DOHH2 (cell line): ENCODE measurements around the gene SUPT20HL1.

ENCODE experiments used
- H3F3A ChIP-seq: fragments of 200-600 bp; sonication (generic), shearing (Covaris generic); 2 replicates; pipeline ENCODE4 v1.6.0; 2016; ENCODE audit warnings: antibody characterized with exemption, mild to moderate bottlenecking; ENCODE audit not compliant: control insufficient read depth, insufficient read depth
- H3K27ac ChIP-seq: fragments of 200-600 bp; sonication (generic); 2 replicates; pipeline ENCODE4 v1.5.1; 2014; ENCODE audit warnings: low read depth, mild to moderate bottlenecking, low read length, moderate library complexity
- H3K27me3 ChIP-seq: fragments of 200-600 bp; sonication (generic); 2 replicates; pipeline ENCODE4 v1.6.1; 2014; ENCODE audit warnings: mild to moderate bottlenecking, low read length, mixed read lengths; ENCODE audit not compliant: control insufficient read depth
- H3K36me3 ChIP-seq: fragments of 200-600 bp; sonication (generic); 2 replicates; pipeline ENCODE4 v1.6.1; 2014; ENCODE audit warnings: mild to moderate bottlenecking, low read length, moderate library complexity, mixed read lengths; ENCODE audit not compliant: control insufficient read depth
- H3K4me1 ChIP-seq: fragments of 200-600 bp; sonication (generic); 2 replicates; pipeline ENCODE4 v1.6.1; 2014; ENCODE audit warnings: mild to moderate bottlenecking, low read length, mixed read lengths; ENCODE audit not compliant: control insufficient read depth
- H3K4me2 ChIP-seq: fragments of 200-600 bp; sonication (generic); 2 replicates; pipeline ENCODE4 v1.6.0; 2014; ENCODE audit warnings: mild to moderate bottlenecking, low read length, moderate library complexity
- H3K4me3 ChIP-seq: fragments of 200-600 bp; sonication (generic); 2 replicates; pipeline ENCODE4 v1.5.1; 2014; ENCODE audit warnings: mild to moderate bottlenecking, low read length, mixed read lengths
- H3K79me2 ChIP-seq: fragments of 200-600 bp; sonication (generic); 2 replicates; pipeline ENCODE4 v1.6.1; 2014; ENCODE audit warnings: mild to moderate bottlenecking, low read length, mixed read lengths; ENCODE audit not compliant: control insufficient read depth
- H3K9me2 ChIP-seq: fragments of 200-600 bp; sonication (generic); replicated peaks from 2 replicates; pipeline ENCODE4 v1.6.1; 2014; ENCODE audit warnings: mild to moderate bottlenecking, low read length, mixed read lengths; ENCODE audit not compliant: control insufficient read depth
- H3K9me3 ChIP-seq: fragments of 200-600 bp; sonication (generic); 2 replicates; pipeline ENCODE4 v1.6.1; 2014; ENCODE audit warnings: antibody characterized with exemption, low read length, mixed read lengths; ENCODE audit not compliant: control insufficient read depth, insufficient read depth
- H4K20me1 ChIP-seq: fragments of 200-600 bp; sonication (generic); 2 replicates; pipeline ENCODE4 v1.6.0; 2014; ENCODE audit warnings: low read depth, mild to moderate bottlenecking, antibody characterized with exemption, low read length, moderate library complexity; ENCODE audit not compliant: control insufficient read depth, insufficient read depth
- CTCF ChIP-seq: fragments of 200-600 bp; sonication (generic); IDR thresholded peaks from one replicate; pipeline ENCODE4 v1.5.1; 2014; ENCODE audit warnings: antibody characterized with exemption, mild to moderate bottlenecking, low read depth, low read length; ENCODE audit not compliant: poor library complexity, severe bottlenecking
- EZH2phosphoT487 ChIP-seq: fragments of 200-600 bp; sonication (generic); IDR thresholded peaks from 2 replicates; pipeline ENCODE4 v1.6.1; 2017; ENCODE audit warnings: borderline replicate concordance, mild to moderate bottlenecking, antibody characterized with exemption, low read length, moderate library complexity, mixed read lengths

SUPT20HL1 gene

GRCh38 chrX:24371391-24371972 is 11.0 kb downstream of the SUPT20HL1 start:
- Histone ChIP-seq H3K9me3 (no peaks in the 10 kb centered on the region), H3K4me2 (no peak overlapping the region; the same call in 1 of the 2 replicates), H3K4me3 (no peak overlapping the region), H4K20me1 (no peaks in the 10 kb centered on the region), H3K4me1 (no peaks in the 10 kb centered on the region), H3K27ac (no peak overlapping the region), H3K79me2 (no peaks in the 10 kb centered on the region), H3K27me3 (peaks cover 7% of the 10 kb centered on the region), H3K9me2 (no peaks in the 10 kb centered on the region), H3F3A (no peaks in the 10 kb centered on the region), H3K36me3 (no peaks in the 10 kb centered on the region)
- TF ChIP-seq CTCF: peak; percentile 64
- TF ChIP-seq EZH2phosphoT487: no peak

GRCh38 chrX:24372021-24372763 is 11.8 kb downstream of the SUPT20HL1 start:
- peaks cover 7% of the 10 kb centered on the region for H3K27me3 ChIP-seq
- no peak overlapping the region for H3K4me2 ChIP-seq
- no peaks in the 10 kb centered on the region for H3K9me3 ChIP-seq
- no peak overlapping the region for H3K27ac ChIP-seq
- no peaks in the 10 kb centered on the region for H3K79me2 ChIP-seq
- H3K36me3 ChIP-seq: no peaks in the 10 kb centered on the region
- H3K4me3 ChIP-seq: no peak overlapping the region
- no peaks in the 10 kb centered on the region for H3K4me1 ChIP-seq
- no peaks in the 10 kb centered on the region for H3K9me2 ChIP-seq
- no peaks in the 10 kb centered on the region for H3F3A ChIP-seq
- TF ChIP-seq CTCF (no peak), EZH2phosphoT487 (no peak)
- no peaks in the 10 kb centered on the region for H4K20me1 ChIP-seq

GRCh38 chrX:24375600-24376131 is 15.2 kb downstream of the SUPT20HL1 start:
- no peaks in the 10 kb centered on the region for H3F3A ChIP-seq
- H3K4me2 ChIP-seq: no peak overlapping the region
- H4K20me1 ChIP-seq: no peaks in the 10 kb centered on the region
- no peaks in the 10 kb centered on the region for H3K36me3 ChIP-seq
- H3K27ac ChIP-seq: no peak overlapping the region
- TF ChIP-seq EZH2phosphoT487: no peak
- no peak for TF ChIP-seq CTCF
- H3K4me3 ChIP-seq: no peak overlapping the region
- H3K9me2 ChIP-seq: no peaks in the 10 kb centered on the region
- no peaks in the 10 kb centered on the region for H3K79me2 ChIP-seq
- H3K4me1 ChIP-seq: no peaks in the 10 kb centered on the region
- peaks cover 6% of the 10 kb centered on the region for H3K27me3 ChIP-seq
- no peaks in the 10 kb centered on the region for H3K9me3 ChIP-seq
